ENCODE data around the gene IQSEC3. TPM values are rescaled to one million over a fixed set of nuclear protein-coding genes. Genes with fewer than 3 reads are reported as not detected.

Gene IQSEC3
- total RNA-seq, 2 donors from 2014 or later, result 0.39 to 0.67 TPM

- no peak overlapping the region for H3K4me3 ChIP-seq
- H3K36me3 ChIP-seq, result no peaks in the 10 kb centered on the region
- no peaks in the 10 kb centered on the region for H3K9me3 ChIP-seq
- no peak overlapping the region for H3K27ac ChIP-seq
- no peak for DNase-seq (ENCODE audit: low spot score)
- H3K4me1 ChIP-seq, result peaks cover 0 to 55% of the 10 kb centered on the region in 2 donors
- no peaks in the 10 kb centered on the region for H3K27me3 ChIP-seq
- TF ChIP-seq, protein P1, sequence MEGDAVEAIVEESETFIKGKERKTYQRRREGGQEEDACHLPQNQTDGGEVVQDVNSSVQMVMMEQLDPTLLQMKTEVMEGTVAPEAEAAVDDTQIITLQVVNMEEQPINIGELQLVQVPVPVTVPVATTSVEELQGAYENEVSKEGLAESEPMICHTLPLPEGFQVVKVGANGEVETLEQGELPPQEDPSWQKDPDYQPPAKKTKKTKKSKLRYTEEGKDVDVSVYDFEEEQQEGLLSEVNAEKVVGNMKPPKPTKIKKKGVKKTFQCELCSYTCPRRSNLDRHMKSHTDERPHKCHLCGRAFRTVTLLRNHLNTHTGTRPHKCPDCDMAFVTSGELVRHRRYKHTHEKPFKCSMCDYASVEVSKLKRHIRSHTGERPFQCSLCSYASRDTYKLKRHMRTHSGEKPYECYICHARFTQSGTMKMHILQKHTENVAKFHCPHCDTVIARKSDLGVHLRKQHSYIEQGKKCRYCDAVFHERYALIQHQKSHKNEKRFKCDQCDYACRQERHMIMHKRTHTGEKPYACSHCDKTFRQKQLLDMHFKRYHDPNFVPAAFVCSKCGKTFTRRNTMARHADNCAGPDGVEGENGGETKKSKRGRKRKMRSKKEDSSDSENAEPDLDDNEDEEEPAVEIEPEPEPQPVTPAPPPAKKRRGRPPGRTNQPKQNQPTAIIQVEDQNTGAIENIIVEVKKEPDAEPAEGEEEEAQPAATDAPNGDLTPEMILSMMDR (IDR thresholded peaks at IDR 0.05), result no peak
Measured at GRCh38 chr12:171743-172676, 105.4 kb downstream of the IQSEC3 start.

DNA sequence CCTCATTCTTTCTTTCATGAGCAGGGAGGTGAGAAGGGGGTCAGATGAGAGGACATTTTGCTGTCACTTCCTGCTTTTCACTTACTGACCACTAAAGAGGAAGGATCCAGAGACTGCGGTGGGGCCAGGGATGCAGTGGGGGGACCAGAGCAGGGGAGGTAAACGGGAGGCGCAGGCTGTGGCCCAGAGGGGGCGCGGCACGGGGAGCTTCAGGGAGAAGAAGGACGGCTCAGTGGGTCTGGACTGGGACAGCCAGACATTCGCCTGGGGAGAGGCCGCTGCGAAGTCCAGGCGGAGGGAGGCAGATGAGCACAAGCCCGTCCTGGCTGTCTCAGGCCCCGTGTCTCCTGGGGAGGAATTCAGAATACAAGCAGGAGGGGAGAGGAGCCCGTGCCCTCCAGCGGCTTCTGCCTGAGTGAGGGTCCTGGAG, 106.2 kb downstream of the IQSEC3 start:
- H3K9me3 ChIP-seq, result no peaks in the 10 kb centered on the region
- TF ChIP-seq, protein P1 (IDR thresholded peaks at IDR 0.05), result no peak
- peaks cover 3 to 62% of the 10 kb centered on the region in 2 donors for H3K4me1 ChIP-seq
- H3K27ac ChIP-seq, result no peak overlapping the region
- no peaks in the 10 kb centered on the region for H3K27me3 ChIP-seq
- DNase-seq (ENCODE audit: low spot score), result no peak
- H3K4me3 ChIP-seq, result no peak overlapping the region
- H3K36me3 ChIP-seq, result no peaks in the 10 kb centered on the region

DNA sequence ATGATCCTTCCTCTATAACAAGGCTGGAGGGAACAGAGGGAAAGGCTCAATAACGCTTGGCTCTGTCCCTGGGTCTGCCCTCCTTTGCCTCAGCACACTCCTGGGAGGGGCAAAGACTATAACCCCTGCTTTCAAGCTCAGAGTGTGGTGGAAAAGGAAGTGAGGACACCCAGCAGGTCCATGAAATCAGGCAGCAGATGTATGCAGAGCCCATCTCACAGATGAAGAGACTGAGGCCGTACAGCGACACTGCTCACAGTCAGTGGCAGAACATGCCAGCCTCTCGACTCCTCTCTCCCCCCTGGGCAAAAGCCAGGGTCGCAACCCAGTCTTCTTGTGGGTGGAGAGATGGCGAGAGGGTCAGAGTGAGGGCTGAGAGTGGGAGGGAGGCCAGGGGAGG, 107.6 kb downstream of the IQSEC3 start:
- TF ChIP-seq, protein P1 (IDR thresholded peaks at IDR 0.05), result no peak
- H3K4me1 ChIP-seq, result peaks cover 3 to 75% of the 10 kb centered on the region in 2 donors
- H3K27me3 ChIP-seq, result no peaks in the 10 kb centered on the region

GRCh38 chr12:174596-174995, 108.0 kb downstream of the IQSEC3 start:
- peak overlapping the region in 1 of 2 donors; percentile 27 for H3K27ac ChIP-seq
- TF ChIP-seq, protein P1 (IDR thresholded peaks at IDR 0.05), result no peak
- no peaks in the 10 kb centered on the region for H3K27me3 ChIP-seq
- no peaks in the 10 kb centered on the region for H3K36me3 ChIP-seq
- peaks cover 3 to 80% of the 10 kb centered on the region in 2 donors for H3K4me1 ChIP-seq
- H3K4me3 ChIP-seq, result no peak overlapping the region
- no peaks in the 10 kb centered on the region for H3K9me3 ChIP-seq
- no peak for DNase-seq (ENCODE audit: low spot score)

More for the DNA sequence above, 107.6 kb downstream of the IQSEC3 start:
- no peak overlapping the region for H3K4me3 ChIP-seq
- no peak for DNase-seq (ENCODE audit: low spot score)
- H3K9me3 ChIP-seq, result no peaks in the 10 kb centered on the region
- H3K27ac ChIP-seq, result peak overlapping the region in 1 of 2 donors; percentile 27
- no peaks in the 10 kb centered on the region for H3K36me3 ChIP-seq

DNA sequence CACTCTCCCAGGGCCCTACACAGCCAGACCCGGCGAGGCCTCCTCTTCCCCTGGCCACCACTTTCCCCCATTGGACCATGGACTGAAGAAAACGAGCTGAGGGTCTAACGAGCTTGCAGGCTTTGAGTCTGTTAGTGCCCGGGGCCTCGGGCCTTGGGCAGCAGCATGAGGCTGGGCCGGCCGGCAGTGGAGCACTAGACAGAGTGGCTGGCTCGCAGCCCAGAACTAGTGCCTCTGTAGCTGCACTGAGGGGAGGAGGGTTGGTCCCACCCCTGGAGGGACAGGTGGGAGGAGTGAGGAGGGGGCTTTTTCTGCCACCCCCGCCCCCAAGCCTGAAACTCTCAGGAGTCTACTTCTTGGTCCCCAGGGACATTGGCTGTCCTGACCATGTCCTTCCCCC, 108.7 kb downstream of the IQSEC3 start:
- Histone ChIP-seq H3K27ac (peak overlapping the region; percentile 27 to 84), H3K4me3 (no peak overlapping the region), H3K27me3 (no peaks in the 10 kb centered on the region), H3K36me3 (no peaks in the 10 kb centered on the region), H3K9me3 (no peaks in the 10 kb centered on the region), H3K4me1 (peaks cover 3 to 85% of the 10 kb centered on the region in 2 donors)
- no peak for DNase-seq (ENCODE audit: low spot score)
- TF ChIP-seq, protein P1 (IDR thresholded peaks at IDR 0.05), result no peak
